Common myeloid progenitor, CD34-positive (primary cell): ENCODE data around the gene POU6F2.

Source experiments
- CTCF ChIA-PET: fragments of 350-600 bp; sonication (Branson Sonifier 250); formaldehyde crosslinking; loops from one replicate; lab custom pipeline; 2021; ENCODE audit warnings: antibody characterized with exemption; lab: Charles Lee
- POLR2A ChIA-PET: fragments of 350-600 bp; sonication (Branson Sonifier 250); formaldehyde crosslinking; loops from one replicate; lab custom pipeline; 2021; ENCODE audit warnings: antibody characterized with exemption; lab: Charles Lee
- DNase-seq, 3 donors: peaks; one replicate each; pipeline versions ENCODE4 v3.0.0 to v3.0.0-alpha.2; 2013
- H3K27ac ChIP-seq, 2 experiments: 1 replicate in 1 of 2; 2 replicates in 1 of 2; pipeline ENCODE4 v1.7.0; 2013; ENCODE audit warnings: inconsistent platforms in 2 of 2, low read length in 2 of 2, mild to moderate bottlenecking in 2 of 2, low read depth in 1 of 2, moderate library complexity in 1 of 2; ENCODE audit not compliant: severe bottlenecking in 2 of 2, insufficient read depth in 1 of 2, poor library complexity in 1 of 2
- H3K27me3 ChIP-seq, 5 experiments: replicated peaks in 2 of 5; 1 replicate in 3 of 5; 2 replicates in 2 of 5; pipeline versions ENCODE4 v1.6.1 to v1.7.0; 2013; ENCODE audit warnings: low read length in 4 of 5, mild to moderate bottlenecking in 2 of 5, moderate library complexity in 2 of 5, inconsistent platforms in 1 of 5; ENCODE audit not compliant: insufficient read depth in 5 of 5, control insufficient read depth in 4 of 5
- H3K36me3 ChIP-seq, 4 experiments: 1 replicate in 2 of 4; 2 replicates in 2 of 4; pipeline versions ENCODE4 v1.6.1 to v1.7.0; 2013; ENCODE audit warnings: low read length in 3 of 4, control low read depth in 1 of 4, mild to moderate bottlenecking in 1 of 4; ENCODE audit not compliant: control insufficient read depth in 4 of 4, insufficient read depth in 4 of 4
- H3K4me1 ChIP-seq, 4 experiments: 1 replicate in 3 of 4; 2 replicates in 1 of 4; pipeline versions ENCODE4 v1.6.1 to v1.7.1; 2013; ENCODE audit warnings: low read length in 3 of 4, mild to moderate bottlenecking in 3 of 4, control low read depth in 1 of 4, inconsistent platforms in 1 of 4, moderate library complexity in 1 of 4; ENCODE audit not compliant: control insufficient read depth in 4 of 4, insufficient read depth in 4 of 4; ENCODE audit errors: control extremely low read depth in 1 of 4
- H3K4me3 ChIP-seq, 7 experiments: 1 replicate in 4 of 7; 2 replicates in 3 of 7; pipeline versions ENCODE4 v1.5.1 to v1.7.0; 2013; ENCODE audit warnings: mild to moderate bottlenecking in 7 of 7, low read length in 6 of 7, moderate library complexity in 6 of 7, inconsistent platforms in 2 of 7, low read depth in 2 of 7, control low read depth in 1 of 7; ENCODE audit not compliant: insufficient read depth in 4 of 7, control insufficient read depth in 1 of 7; ENCODE audit errors: extremely low read depth in 1 of 7
- H3K9me3 ChIP-seq, 5 experiments: 1 replicate in 4 of 5; 2 replicates in 1 of 5; pipeline versions ENCODE4 v1.6.1 to v1.7.1; 2013; ENCODE audit warnings: low read length in 4 of 5, mild to moderate bottlenecking in 2 of 5, inconsistent platforms in 1 of 5, low read depth in 1 of 5, moderate library complexity in 1 of 5; ENCODE audit not compliant: control insufficient read depth in 4 of 5, insufficient read depth in 2 of 5; ENCODE audit errors: control extremely low read depth in 1 of 5
- WGBS: methylation state at CpG from one replicate; pipeline ENCODE4 v1.1.5; 2013; ENCODE audit not compliant: insufficient coverage; 5-methylcytosine and 5-hydroxymethylcytosine counted together

Gene POU6F2

GRCh38 chr7:39342763-39343162 is 365.1 kb downstream of the POU6F2 start:
- H3K4me3 ChIP-seq, result no peak overlapping the region
- CTCF ChIA-PET, result no interaction called here
- H3K36me3 ChIP-seq, result no peaks in the 10 kb centered on the region
- no peak overlapping the region for H3K27ac ChIP-seq
- POLR2A ChIA-PET, result no interaction called here
- H3K27me3 ChIP-seq, result no peaks in the 10 kb centered on the region
- no peaks in the 10 kb centered on the region for H3K9me3 ChIP-seq
- no CpG with 5 or more reads among the region's 3 CpGs for WGBS
- DNase-seq, result no peak
- no peaks in the 10 kb centered on the region for H3K4me1 ChIP-seq

- no peak overlapping the region for H3K4me3 ChIP-seq
- ChIA-PET CTCF (no interaction called here), POLR2A (no interaction called here)
- DNase-seq, result peak in 2 of 3 donors; percentile 5 to 19
- no peaks in the 10 kb centered on the region for H3K36me3 ChIP-seq
- 96% methylated on average over 7 of the region's 7 CpGs for WGBS
- no peak overlapping the region for H3K27ac ChIP-seq
- peaks cover 0 to 8% (median 8%) of the 10 kb centered on the region in 4 experiments for H3K4me1 ChIP-seq
- H3K27me3 ChIP-seq, result no peaks in the 10 kb centered on the region
- H3K9me3 ChIP-seq, result no peaks in the 10 kb centered on the region
Observed at GRCh38 chr7:39349452-39350123, 371.9 kb downstream of the POU6F2 start.

- H3K36me3 ChIP-seq, result no peaks in the 10 kb centered on the region
- ChIA-PET CTCF (no interaction called here), POLR2A (no interaction called here)
- no peak for DNase-seq
- peaks cover 0 to 17% (median 9%) of the 10 kb centered on the region in 4 experiments for H3K4me1 ChIP-seq
- H3K27me3 ChIP-seq, result no peaks in the 10 kb centered on the region
- WGBS, result 90% methylated on average over 13 of the region's 17 CpGs
- H3K27ac ChIP-seq, result no peak overlapping the region
- no peak overlapping the region for H3K4me3 ChIP-seq
- H3K9me3 ChIP-seq, result no peaks in the 10 kb centered on the region
Observed at GRCh38 chr7:39353615-39354376, 376.1 kb downstream of the POU6F2 start.

- H3K9me3 ChIP-seq, result no peaks in the 10 kb centered on the region
- H3K4me1 ChIP-seq, result peaks cover 0 to 9% (median 1%) of the 10 kb centered on the region in 4 experiments
- H3K36me3 ChIP-seq, result no peaks in the 10 kb centered on the region
- ChIA-PET CTCF (no interaction called here), POLR2A (no interaction called here)
- no peaks in the 10 kb centered on the region for H3K27me3 ChIP-seq
- 61% methylated on average over 2 of the region's 4 CpGs for WGBS
- no peak overlapping the region for H3K27ac ChIP-seq
- peak in 2 of 3 donors; percentile 39 to 52 for DNase-seq
- H3K4me3 ChIP-seq, result peak overlapping the region in 1 of 7 experiments; percentile 17
Observed at GRCh38 chr7:39355664-39356063, 378.0 kb downstream of the POU6F2 start.

GRCh38 chr7:39356172-39356925 is 378.6 kb downstream of the POU6F2 start:
- Histone ChIP-seq H3K36me3 (no peaks in the 10 kb centered on the region), H3K4me3 (no peak overlapping the region), H3K9me3 (no peaks in the 10 kb centered on the region), H3K4me1 (peaks cover 0 to 9% (median 1%) of the 10 kb centered on the region in 4 experiments), H3K27ac (no peak overlapping the region), H3K27me3 (no peaks in the 10 kb centered on the region)
- POLR2A ChIA-PET, result no interaction called here
- CTCF ChIA-PET, result no interaction called here
- DNase-seq, result no peak
- 100% methylated on average over 2 of the region's 7 CpGs for WGBS

- H3K36me3 ChIP-seq, result no peaks in the 10 kb centered on the region
- DNase-seq, result peak in 2 of 3 donors; percentile 5 to 9
- POLR2A ChIA-PET, result no interaction called here
- peaks cover 0 to 9% (median 1%) of the 10 kb centered on the region in 4 experiments for H3K4me1 ChIP-seq
- no peaks in the 10 kb centered on the region for H3K27me3 ChIP-seq
- no peak overlapping the region for H3K27ac ChIP-seq
- CTCF ChIA-PET, result no interaction called here
- 49% methylated on average over 3 of the region's 3 CpGs for WGBS
- H3K9me3 ChIP-seq, result no peaks in the 10 kb centered on the region
- no peak overlapping the region for H3K4me3 ChIP-seq
Observed at GRCh38 chr7:39357648-39358047, 379.9 kb downstream of the POU6F2 start.
